WTC11 (cell line): ENCODE measurements around the gene DRC3. TPM values are rescaled to one million over a fixed set of nuclear protein-coding genes. Genes with fewer than 3 reads are reported as not detected.
A peak's percentile ranks its signal among the peaks of the same experiment; 100 is the strongest.

Experiments used
- ATAC-seq: fragments of 200-7000 bp; cut with Tn5 transposase; 2 replicates; pipeline ENCODE4 v1.10.0; 2021; ENCODE audit warnings: mild to moderate bottlenecking, moderate library complexity
- Bru-seq: library from RNA; stranded (reverse); fragments of 400-500 nt; gene quantifications from one replicate; lab custom pipeline; 2021; lab: Mats Ljungman, UMichigan
- CTCF ChIA-PET: fragments of 300-600 bp; sonication (Branson Sonifier 250); formaldehyde crosslinking; loops from one replicate; lab custom pipeline; 2021; ENCODE audit warnings: antibody characterized with exemption; lab: Charles Lee
- POLR2A ChIA-PET: fragments of 350-600 bp; sonication (Branson Sonifier 250); formaldehyde crosslinking; loops from one replicate; lab custom pipeline; 2021; ENCODE audit warnings: antibody characterized with exemption; lab: Charles Lee
- DNase-seq: peaks from one replicate; pipeline ENCODE4 v3.0.0; 2021; ENCODE audit warnings: low spot score
- H3K27ac Mint-ChIP-seq: 2 replicates; pipeline ENCODE4 v1.8.0; 2021; ENCODE audit warnings: mixed read lengths
- H3K27me3 Mint-ChIP-seq: 2 replicates; pipeline ENCODE4 v1.8.0; 2021; ENCODE audit warnings: low read depth, mild to moderate bottlenecking, moderate library complexity, mixed read lengths
- H3K36me3 Mint-ChIP-seq: 2 replicates; pipeline ENCODE4 v1.8.0; 2021; ENCODE audit warnings: mixed read lengths
- H3K4me1 Mint-ChIP-seq: 2 replicates; pipeline ENCODE4 v1.8.0; 2022; ENCODE audit warnings: mixed read lengths
- H3K4me3 Mint-ChIP-seq: 2 replicates; pipeline ENCODE4 v1.8.0; 2021; ENCODE audit warnings: mild to moderate bottlenecking, moderate library complexity, mixed read lengths
- H3K9me3 Mint-ChIP-seq: 2 replicates; pipeline ENCODE4 v1.8.0; 2021; ENCODE audit warnings: mixed read lengths
- AFF4 ChIP-seq: sonication (generic); formaldehyde crosslinking; IDR thresholded peaks from 2 replicates; pipeline ENCODE4 v1.8.1; 2023; ENCODE audit warnings: mild to moderate bottlenecking, missing genetic modification reagents, borderline replicate concordance
- CREM ChIP-seq: sonication (generic); formaldehyde crosslinking; IDR thresholded peaks from 2 replicates; pipeline ENCODE4 v1.8.1; 2022; ENCODE audit warnings: mild to moderate bottlenecking, missing genetic modification reagents, moderate library complexity
- FOXK1 ChIP-seq: sonication (generic); formaldehyde crosslinking; IDR thresholded peaks from 2 replicates; pipeline ENCODE4 v1.8.0; 2022; ENCODE audit warnings: mild to moderate bottlenecking, moderate library complexity, missing genetic modification reagents
- GRHL2 ChIP-seq: fragments of 250-450 bp; sonication (Bioruptor Pico); IDR thresholded peaks from 2 replicates; pipeline ENCODE4 v1.8.0; 2022; ENCODE audit warnings: mild to moderate bottlenecking, moderate library complexity; ENCODE audit not compliant: insufficient replicate concordance, severe bottlenecking
- HMGA2 ChIP-seq: fragments of 250-450 bp; sonication (Bioruptor Pico); IDR thresholded peaks from 2 replicates; pipeline ENCODE4 v1.4.0; 2021; ENCODE audit warnings: mild to moderate bottlenecking, moderate library complexity
- HMGXB4 ChIP-seq: sonication (generic); formaldehyde crosslinking; IDR thresholded peaks from 2 replicates; pipeline ENCODE4 v1.8.1; 2023; ENCODE audit warnings: mild to moderate bottlenecking, moderate library complexity, missing genetic modification reagents
- IRF1 ChIP-seq: sonication (generic); formaldehyde crosslinking; IDR thresholded peaks from 2 replicates; pipeline ENCODE4 v1.8.0; 2023; ENCODE audit warnings: missing genetic modification reagents
- KAT7 ChIP-seq: sonication (generic); formaldehyde crosslinking; IDR thresholded peaks from 2 replicates; pipeline ENCODE4 v1.8.1; 2023; ENCODE audit warnings: missing genetic modification reagents, mild to moderate bottlenecking, borderline replicate concordance
- MXD4 ChIP-seq: fragments of 250-450 bp; sonication (Bioruptor Pico); IDR thresholded peaks from 2 replicates; pipeline ENCODE4 v1.8.0; 2021; ENCODE audit warnings: mild to moderate bottlenecking, moderate library complexity, borderline replicate concordance
- NFYB ChIP-seq: sonication (generic); formaldehyde crosslinking; conservative IDR thresholded peaks from 2 replicates; pipeline ENCODE4 v1.8.0; 2022; ENCODE audit warnings: low read depth, missing genetic modification reagents
- SP1 ChIP-seq: sonication (generic); formaldehyde crosslinking; conservative IDR thresholded peaks from 2 replicates; pipeline ENCODE4 v1.8.1; 2022; ENCODE audit warnings: missing genetic modification reagents
- TEAD1 ChIP-seq: sonication (generic); formaldehyde crosslinking; IDR thresholded peaks from 2 replicates; pipeline ENCODE4 v1.8.0; 2022; ENCODE audit warnings: mild to moderate bottlenecking, missing genetic modification reagents
- TP53 ChIP-seq: sonication (generic); formaldehyde crosslinking; IDR thresholded peaks from 2 replicates; pipeline ENCODE4 v1.8.1; 2023; ENCODE audit warnings: mild to moderate bottlenecking, missing genetic modification reagents
- USF1 ChIP-seq: sonication (generic); formaldehyde crosslinking; IDR thresholded peaks from 2 replicates; pipeline ENCODE4 v1.8.0; 2022; ENCODE audit warnings: mild to moderate bottlenecking, missing genetic modification reagents
- ZNF121 ChIP-seq: sonication (generic); formaldehyde crosslinking; IDR thresholded peaks from 2 replicates; pipeline ENCODE4 v1.8.0; 2023; ENCODE audit warnings: missing genetic modification reagents
- ZNF317 ChIP-seq: sonication (generic); formaldehyde crosslinking; IDR thresholded peaks from 2 replicates; pipeline ENCODE4 v1.8.1; 2023; ENCODE audit warnings: low read depth, mild to moderate bottlenecking, moderate library complexity, missing genetic modification reagents, borderline replicate concordance
- long read RNA-seq, 3 experiments: library from RNA in 1 of 3; library from capped mRNA in 1 of 3; library from polyadenylated mRNA in 1 of 3; unstranded in 2 of 3; stranded (forward) in 1 of 3; transcript quantifications; one replicate each; pipeline ENCODE4 v2.0.0, GENCODE V29; 2021
- total RNA-seq: library from RNA; stranded (reverse); gene quantifications from 3 replicates; pipeline ENCODE4 v1.2.3, GENCODE V29; 2021
- TF ChIP-seq, protein P1 (sequence below): fragments of 250-450 bp; sonication (Bioruptor Pico); IDR thresholded peaks from 2 replicates; pipeline ENCODE4 v1.9.0; 2021; ENCODE audit warnings: mild to moderate bottlenecking
- TF ChIP-seq, protein P2 (sequence below): fragments of 250-450 bp; sonication (Bioruptor Pico); IDR thresholded peaks from 2 replicates; pipeline ENCODE4 v1.8.0; 2021; ENCODE audit warnings: mild to moderate bottlenecking
- TF ChIP-seq, protein P3 (sequence below): sonication (generic); formaldehyde crosslinking; IDR thresholded peaks from 2 replicates; pipeline ENCODE4 v1.8.1; 2023; ENCODE audit warnings: mild to moderate bottlenecking, missing genetic modification reagents, moderate library complexity
- TF ChIP-seq, protein P4 (sequence below): sonication (generic); formaldehyde crosslinking; IDR thresholded peaks from 2 replicates; pipeline ENCODE4 v1.8.0; 2022; ENCODE audit warnings: mild to moderate bottlenecking, missing genetic modification reagents

DRC3 gene
- total RNA-seq, result 0.34 to 0.48 TPM (median 0.42 TPM) in 3 replicates
- percentile 16 among the genes with signal in this experiment for Bru-seq, nascent RNA
- long read RNA-seq, experiment 1, partial matches to known transcripts, result 1 of 1 reads
- long read RNA-seq, experiment 1, other reads (novel, unspliced or antisense), result 0 of 1 reads
- long read RNA-seq, experiment 2, result 0 reads
- long read RNA-seq, experiment 3, result 0 reads

- DNase-seq (peak; percentile 100), ATAC-seq (peak; percentile 97)
- Mint-ChIP-seq H3K4me3 (peak within 1 kb of the TSS; percentile 91), H3K4me1 (0 out of 2 replicates have a peak, but pooled peaks cover 6% of the 10 kb centered on the region), H3K27me3 (no peaks in the 10 kb centered on the region; the same call in 1 of the 2 replicates), H3K27ac (no peak within 1 kb of the TSS; the same call in 1 of the 2 replicates), H3K36me3 (no peaks in the 10 kb centered on the region), H3K9me3 (no peaks in the 10 kb centered on the region)
- ChIA-PET POLR2A (interaction anchor here (0.5 to 1.4 kb wide), 3 partner anchors 12 to 136 kb away, joined by 3 to 4 read pairs (median 3); no protein-coding TSS in a partner anchor), CTCF (interaction anchor here (0.6 to 2.5 kb wide), 22 partner anchors 11 to 476 kb away, joined by 3 to 18 read pairs (median 4); partner anchors contain the start of gene RASD1)
- TF ChIP-seq IRF1 (CRISPR knock-in tag) (no peak), ZNF317 (CRISPR knock-in tag) (no peak), TP53 (CRISPR knock-in tag) (no peak), TEAD1 (CRISPR knock-in tag) (no peak), NFYB (CRISPR knock-in tag) (peak; percentile 97), SP1 (CRISPR knock-in tag) (peak; percentile 94), ZNF121 (CRISPR knock-in tag) (no peak), GRHL2 (CRISPR knock-in tag) (no peak), HMGXB4 (CRISPR knock-in tag) (peak; percentile 49; the same call in 1 of the 2 replicates), HMGA2 (CRISPR knock-in tag) (no peak), USF1 (CRISPR knock-in tag) (peak; percentile 91), AFF4 (CRISPR knock-in tag) (no peak), FOXK1 (CRISPR knock-in tag) (peak; percentile 85), CREM (CRISPR knock-in tag) (no peak), KAT7 (CRISPR knock-in tag) (no peak), MXD4 (CRISPR knock-in tag) (no peak)
- TF ChIP-seq, protein P1, sequence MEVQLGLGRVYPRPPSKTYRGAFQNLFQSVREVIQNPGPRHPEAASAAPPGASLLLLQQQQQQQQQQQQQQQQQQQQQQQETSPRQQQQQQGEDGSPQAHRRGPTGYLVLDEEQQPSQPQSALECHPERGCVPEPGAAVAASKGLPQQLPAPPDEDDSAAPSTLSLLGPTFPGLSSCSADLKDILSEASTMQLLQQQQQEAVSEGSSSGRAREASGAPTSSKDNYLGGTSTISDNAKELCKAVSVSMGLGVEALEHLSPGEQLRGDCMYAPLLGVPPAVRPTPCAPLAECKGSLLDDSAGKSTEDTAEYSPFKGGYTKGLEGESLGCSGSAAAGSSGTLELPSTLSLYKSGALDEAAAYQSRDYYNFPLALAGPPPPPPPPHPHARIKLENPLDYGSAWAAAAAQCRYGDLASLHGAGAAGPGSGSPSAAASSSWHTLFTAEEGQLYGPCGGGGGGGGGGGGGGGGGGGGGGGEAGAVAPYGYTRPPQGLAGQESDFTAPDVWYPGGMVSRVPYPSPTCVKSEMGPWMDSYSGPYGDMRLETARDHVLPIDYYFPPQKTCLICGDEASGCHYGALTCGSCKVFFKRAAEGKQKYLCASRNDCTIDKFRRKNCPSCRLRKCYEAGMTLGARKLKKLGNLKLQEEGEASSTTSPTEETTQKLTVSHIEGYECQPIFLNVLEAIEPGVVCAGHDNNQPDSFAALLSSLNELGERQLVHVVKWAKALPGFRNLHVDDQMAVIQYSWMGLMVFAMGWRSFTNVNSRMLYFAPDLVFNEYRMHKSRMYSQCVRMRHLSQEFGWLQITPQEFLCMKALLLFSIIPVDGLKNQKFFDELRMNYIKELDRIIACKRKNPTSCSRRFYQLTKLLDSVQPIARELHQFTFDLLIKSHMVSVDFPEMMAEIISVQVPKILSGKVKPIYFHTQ (CRISPR knock-in tag), result no peak
- TF ChIP-seq, protein P2, sequence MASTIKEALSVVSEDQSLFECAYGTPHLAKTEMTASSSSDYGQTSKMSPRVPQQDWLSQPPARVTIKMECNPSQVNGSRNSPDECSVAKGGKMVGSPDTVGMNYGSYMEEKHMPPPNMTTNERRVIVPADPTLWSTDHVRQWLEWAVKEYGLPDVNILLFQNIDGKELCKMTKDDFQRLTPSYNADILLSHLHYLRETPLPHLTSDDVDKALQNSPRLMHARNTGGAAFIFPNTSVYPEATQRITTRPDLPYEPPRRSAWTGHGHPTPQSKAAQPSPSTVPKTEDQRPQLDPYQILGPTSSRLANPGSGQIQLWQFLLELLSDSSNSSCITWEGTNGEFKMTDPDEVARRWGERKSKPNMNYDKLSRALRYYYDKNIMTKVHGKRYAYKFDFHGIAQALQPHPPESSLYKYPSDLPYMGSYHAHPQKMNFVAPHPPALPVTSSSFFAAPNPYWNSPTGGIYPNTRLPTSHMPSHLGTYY (CRISPR knock-in tag), result no peak
- TF ChIP-seq, protein P3, sequence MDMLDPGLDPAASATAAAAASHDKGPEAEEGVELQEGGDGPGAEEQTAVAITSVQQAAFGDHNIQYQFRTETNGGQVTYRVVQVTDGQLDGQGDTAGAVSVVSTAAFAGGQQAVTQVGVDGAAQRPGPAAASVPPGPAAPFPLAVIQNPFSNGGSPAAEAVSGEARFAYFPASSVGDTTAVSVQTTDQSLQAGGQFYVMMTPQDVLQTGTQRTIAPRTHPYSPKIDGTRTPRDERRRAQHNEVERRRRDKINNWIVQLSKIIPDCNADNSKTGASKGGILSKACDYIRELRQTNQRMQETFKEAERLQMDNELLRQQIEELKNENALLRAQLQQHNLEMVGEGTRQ (CRISPR knock-in tag), result peak; percentile 94
- TF ChIP-seq, protein P4, sequence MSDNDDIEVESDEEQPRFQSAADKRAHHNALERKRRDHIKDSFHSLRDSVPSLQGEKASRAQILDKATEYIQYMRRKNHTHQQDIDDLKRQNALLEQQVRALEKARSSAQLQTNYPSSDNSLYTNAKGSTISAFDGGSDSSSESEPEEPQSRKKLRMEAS (CRISPR knock-in tag), result 0 out of 2 replicates have a peak, but pooled peaks have one; percentile 25
Observed at GRCh38 chr17:17972126-17972951, at the start of gene DRC3, which contains the start of gene TOM1L2. DRC3 (plus strand) TSS chr17:17972862; CDS start chr17:17977599, 4,737 bp downstream. TOM1L2 (minus strand) TSS chr17:17972400; CDS start chr17:17972313, 87 bp downstream.
